GM23338 (cell line): Measurements from ENCODE around the gene ZNF491.

Experiments used
- CTCF ChIP-seq, 2 experiments: fragments of 200-600 bp in 1 of 2; sonication (generic) in 1 of 2; conservative IDR thresholded peaks; 2 replicates each; pipeline versions ENCODE4 v1.5.1 to v1.6.1; 2016 to 2017; ENCODE audit warnings: antibody characterized with exemption in 2 of 2, low read depth in 2 of 2, mild to moderate bottlenecking in 2 of 2, moderate library complexity in 1 of 2
- JUNB ChIP-seq: IDR thresholded peaks from one replicate; pipeline ENCODE4 v1.6.1; 2016; ENCODE audit warnings: antibody characterized with exemption; ENCODE audit not compliant: unreplicated experiment

GRCh38 chr19:11769995-11770394 is 28.3 kb upstream of the ZNF491 start:
- TF ChIP-seq CTCF (conservative IDR thresholded peaks at IDR 0.05; ENCODE audit: low read depth in 2 of 2) (no peak), JUNB (no peak)
